SK-MEL-5 (cell line): ENCODE data around the gene NR1H2. TPM values are rescaled to one million over a fixed set of nuclear protein-coding genes. Genes with fewer than 3 reads are reported as not detected.
"Not testable (repeated sequence)": the region's sequence is repeated elsewhere in the genome, so short reads cannot be mapped to it uniquely, and the experiment has no call there.

Experiments
- DNase-seq: peaks from one replicate; pipeline ENCODE4 v3.0.0-alpha.2; 2016; ENCODE audit warnings: low read depth, low spot score
- in situ Hi-C: cut with HindIII; loops from 2 replicates; pipeline ENCODE4 v1.10.0; 2016; ENCODE audit warnings: low sequenced_read_pairs, high pct_unique_total_duplicates, low pct_unique_long_range_greater_than_20kb
- total RNA-seq: library from RNA; depleted of rRNA; stranded (reverse); fragments of >200 nt; shearing (Covaris generic); gene quantifications from 2 replicates; pipeline ENCODE4 v1.2.3, GENCODE V29; 2014

NR1H2 gene
- total RNA-seq, 1 experiment from 2014 or later: 82.1 TPM

- no peak for DNase-seq
- in situ Hi-C loops: no loop called here
These were observed 11.1 kb downstream of the NR1H2 start for GRCh38 chr19:50387176-50387867.

GRCh38 chr19:50387868-50388245, 11.6 kb downstream of the NR1H2 start:
- DNase-seq: no peak
- in situ Hi-C loops: no loop called here

- in situ Hi-C loops, DNase-seq: not testable (repeated sequence)
These were observed 14.0 kb downstream of the NR1H2 start for GRCh38 chr19:50390295-50390694.

- DNase-seq, in situ Hi-C loops: not testable (repeated sequence)
These were observed 14.7 kb downstream of the NR1H2 start for GRCh38 chr19:50390952-50391351.

GRCh38 chr19:50392759-50393158, 16.5 kb downstream of the NR1H2 start:
- peak; percentile 50 for DNase-seq
- in situ Hi-C loops: no loop called here

GRCh38 chr19:50393589-50393988, 17.3 kb downstream of the NR1H2 start:
- in situ Hi-C loops: no loop called here
- DNase-seq: no peak

GRCh38 chr19:50394017-50394416, 17.8 kb downstream of the NR1H2 start:
- in situ Hi-C loops: no loop called here
- DNase-seq: no peak

GRCh38 chr19:50398675-50399367, 22.6 kb downstream of the NR1H2 start:
- no peak for DNase-seq
- in situ Hi-C loops: no loop called here

- no peak for DNase-seq
These were observed 23.1 kb downstream of the NR1H2 start for GRCh38 chr19:50399368-50399745.

GRCh38 chr19:50401605-50402450, 25.6 kb downstream of the NR1H2 start:
- no peak for DNase-seq

More at GRCh38 chr19:50399368-50399745, 23.1 kb downstream of the NR1H2 start:
- in situ Hi-C loops: no loop called here

GRCh38 chr19:50402544-50403301, 26.5 kb downstream of the NR1H2 start:
- in situ Hi-C loops: no loop called here
- DNase-seq: no peak

More at GRCh38 chr19:50401605-50402450, 25.6 kb downstream of the NR1H2 start:
- in situ Hi-C loops: no loop called here

GRCh38 chr19:50406156-50406820, 30.0 kb downstream of the NR1H2 start:
- in situ Hi-C loops: no loop called here

GRCh38 chr19:50406829-50407228, 30.6 kb downstream of the NR1H2 start:
- in situ Hi-C loops: no loop called here
- DNase-seq: no peak

More at GRCh38 chr19:50406156-50406820, 30.0 kb downstream of the NR1H2 start:
- no peak for DNase-seq

- in situ Hi-C loops: no loop called here
- no peak for DNase-seq
These were observed 33.1 kb downstream of the NR1H2 start for GRCh38 chr19:50409347-50409746.

GRCh38 chr19:50410109-50410508, 33.9 kb downstream of the NR1H2 start:
- in situ Hi-C loops: no loop called here
- no peak for DNase-seq

GRCh38 chr19:50412419-50412818, 36.2 kb downstream of the NR1H2 start:
- in situ Hi-C loops: no loop called here
- DNase-seq: no peak

GRCh38 chr19:50413096-50413495, 36.8 kb downstream of the NR1H2 start:
- in situ Hi-C loops: no loop called here
- DNase-seq: no peak
